Gastroesophageal sphincter (tissue), 3 donors: ENCODE measurements around the gene SLC35B2.

Source experiments
- CTCF ChIP-seq, 4 experiments: fragments of 200-600 bp in 2 of 4; fragments of 450-650 bp in 2 of 4; sonication (generic) in 1 of 4; IDR thresholded peaks; one replicate each; pipeline ENCODE4 v1.5.1; 2017 to 2019; ENCODE audit warnings: antibody characterized with exemption in 4 of 4, mild to moderate bottlenecking in 2 of 4, moderate library complexity in 2 of 4
- POLR2A ChIP-seq, 2 donors: fragments of 450-650 bp; IDR thresholded peaks; one replicate each; pipeline ENCODE4 v1.6.1; 2017; ENCODE audit warnings: antibody characterized with exemption in 2 of 2, mild to moderate bottlenecking in 2 of 2, moderate library complexity in 1 of 2

GRCh38 chr6:44248579-44248978, 8.7 kb downstream of the SLC35B2 start:
- TF ChIP-seq CTCF (IDR thresholded peaks at IDR 0.05) (no peak), POLR2A (IDR thresholded peaks at IDR 0.05) (no peak)
